ENCODE data around the gene PIK3R2. TPM values are rescaled to one million over a fixed set of nuclear protein-coding genes. Genes with fewer than 3 reads are reported as not detected.
"Not testable (repeated sequence)": the region's sequence is repeated elsewhere in the genome, so short reads cannot be mapped to it uniquely, and the experiment has no call there.

PIK3R2 gene
- total RNA-seq: 10 to 100 TPM in 1 of 2 experiments, 1 to 10 TPM in 1; 8.0 to 11.2 TPM

DNA sequence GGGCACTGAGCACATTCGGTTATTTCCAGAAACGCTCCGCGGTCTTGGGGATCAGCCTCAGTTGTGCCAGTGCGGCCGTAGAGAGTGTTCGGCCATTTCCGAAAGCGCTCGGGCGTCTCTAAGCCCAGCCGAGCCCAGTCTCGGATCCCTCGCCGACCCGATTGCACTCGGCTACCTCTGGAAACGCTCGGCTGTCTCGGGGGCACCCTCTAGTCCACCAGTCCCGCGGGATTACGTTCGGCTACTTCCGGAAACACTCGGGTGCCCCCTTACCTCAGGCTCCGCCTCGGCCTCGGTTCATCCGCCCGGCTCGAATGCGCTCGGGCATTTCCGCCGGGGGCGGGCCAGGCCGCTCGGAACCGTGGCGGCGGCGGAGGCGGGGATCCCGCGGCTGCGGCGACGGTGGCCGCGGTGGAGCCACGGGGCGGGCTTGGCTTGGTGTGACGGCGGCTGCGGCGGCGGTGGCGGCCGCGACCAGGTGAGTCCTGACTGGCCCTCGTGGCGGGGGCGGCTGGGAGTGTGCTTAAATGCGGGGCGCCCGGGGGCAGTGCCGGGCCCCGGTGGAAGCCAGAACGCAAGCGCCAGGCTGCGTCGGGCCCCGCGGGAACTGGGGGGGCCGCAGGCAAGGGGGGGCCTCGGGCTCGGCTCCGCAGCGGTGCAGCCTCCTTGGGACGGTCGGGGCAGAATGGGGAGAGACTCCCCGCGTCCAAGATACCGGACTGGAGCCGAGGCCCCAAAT lies at the start of gene PIK3R2:
TSS of gene PIK3R2 (plus strand) at position 347 of the 739 bp plus-strand sequence. CDS start 2,717 bp downstream, outside the sequence.
- CTCF ChIA-PET: interaction anchor here (0.8 to 3.1 kb wide), 15 partner anchors 8 to 294 kb away, joined by 3 to 47 read pairs (median 5); partner anchors contain the start of genes RAB3A and RPL18A
- no peaks in the 10 kb centered on the region for H3K27me3 Mint-ChIP-seq
- peak within 1 kb of the TSS; percentile 84 for H3K4me3 Mint-ChIP-seq
- H3K4me1 Mint-ChIP-seq: peaks cover 35% of the 10 kb centered on the region
- DNase-seq (peak; percentile 100), ATAC-seq (peak; percentile 93)
- peak within 1 kb of the TSS; percentile 93 for H3K27ac Mint-ChIP-seq
- no peaks in the 10 kb centered on the region for H3K9me3 Mint-ChIP-seq (ENCODE audit: low read depth)
- peaks cover 13% of the 10 kb centered on the region for H3K36me3 Mint-ChIP-seq

GRCh38 chr19:18104793-18105131 lies 48.2 kb upstream of the PIK3R2 start:
- H3K27me3 Mint-ChIP-seq: no peaks in the 10 kb centered on the region
- peak overlapping the region; percentile 69 for H3K4me3 Mint-ChIP-seq
- ATAC-seq: no peak
- no peak for DNase-seq
- CTCF ChIA-PET: interaction anchor here (1.6 to 2.1 kb wide), 3 partner anchors 9 to 56 kb away, joined by 3 to 11 read pairs (median 5); no protein-coding TSS in a partner anchor
- H3K27ac Mint-ChIP-seq: no peak overlapping the region
- H3K36me3 Mint-ChIP-seq: no peaks in the 10 kb centered on the region
- H3K9me3 Mint-ChIP-seq (ENCODE audit: low read depth): no peaks in the 10 kb centered on the region
- H3K4me1 Mint-ChIP-seq: peaks cover 21% of the 10 kb centered on the region

DNA sequence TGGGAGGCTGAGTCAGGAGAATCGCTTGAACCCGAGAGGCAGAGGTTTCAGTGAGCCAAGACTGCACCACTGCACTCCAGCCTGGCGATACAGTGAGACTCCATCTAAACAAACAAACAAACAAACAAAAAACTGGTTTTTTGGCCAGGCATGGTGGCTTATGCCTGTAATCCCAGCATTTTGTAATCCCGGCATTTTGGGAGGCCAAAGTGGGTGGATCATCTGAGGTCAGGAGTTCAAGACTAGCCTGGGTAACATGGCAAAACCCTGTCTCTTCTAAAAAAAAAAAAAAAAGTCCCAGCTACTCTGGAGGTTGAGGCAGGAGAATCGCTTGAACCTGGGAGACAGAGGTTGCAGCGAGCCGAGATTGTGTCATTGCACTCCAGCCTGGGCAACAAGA lies 47.7 kb upstream of the PIK3R2 start:
- DNase-seq; H3K9me3 Mint-ChIP-seq (ENCODE audit: low read depth); H3K4me3 Mint-ChIP-seq; H3K36me3 Mint-ChIP-seq; H3K27me3 Mint-ChIP-seq; H3K27ac Mint-ChIP-seq; ATAC-seq: not testable (repeated sequence)
- CTCF ChIA-PET: interaction anchor here (1.4 to 2.1 kb wide), 4 partner anchors 8 to 62 kb away, joined by 3 to 11 read pairs (median 4); no protein-coding TSS in a partner anchor
- peaks cover 20% of the 10 kb centered on the region for H3K4me1 Mint-ChIP-seq

DNA sequence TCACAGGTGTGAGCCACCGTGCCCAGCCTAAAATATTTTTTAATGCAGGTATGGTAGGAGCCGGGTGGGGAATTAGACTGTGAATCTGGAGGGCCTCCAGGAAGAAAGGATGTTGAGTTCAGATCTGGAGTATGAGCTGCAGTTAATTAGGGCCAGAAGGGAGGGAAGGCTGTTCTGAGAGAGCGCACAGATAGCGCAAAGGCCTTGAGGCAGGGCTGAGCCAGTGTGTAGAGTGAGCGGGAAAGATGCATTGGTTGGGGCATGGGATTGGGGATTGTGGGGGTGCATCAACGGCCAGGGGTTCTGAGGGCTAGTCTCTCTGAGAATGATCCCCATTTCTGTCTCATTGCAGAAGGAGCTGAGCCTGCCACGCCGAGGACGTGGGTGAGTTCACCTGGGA lies 45.7 kb upstream of the PIK3R2 start:
- Mint-ChIP-seq H3K4me1 (peaks cover 28% of the 10 kb centered on the region), H3K36me3 (peaks cover 2% of the 10 kb centered on the region), H3K9me3 (ENCODE audit: low read depth) (no peaks in the 10 kb centered on the region), H3K27me3 (no peaks in the 10 kb centered on the region), H3K27ac (no peak overlapping the region), H3K4me3 (no peak overlapping the region)
- CTCF ChIA-PET: no interaction called here
- DNase-seq (no peak), ATAC-seq (no peak)

DNA sequence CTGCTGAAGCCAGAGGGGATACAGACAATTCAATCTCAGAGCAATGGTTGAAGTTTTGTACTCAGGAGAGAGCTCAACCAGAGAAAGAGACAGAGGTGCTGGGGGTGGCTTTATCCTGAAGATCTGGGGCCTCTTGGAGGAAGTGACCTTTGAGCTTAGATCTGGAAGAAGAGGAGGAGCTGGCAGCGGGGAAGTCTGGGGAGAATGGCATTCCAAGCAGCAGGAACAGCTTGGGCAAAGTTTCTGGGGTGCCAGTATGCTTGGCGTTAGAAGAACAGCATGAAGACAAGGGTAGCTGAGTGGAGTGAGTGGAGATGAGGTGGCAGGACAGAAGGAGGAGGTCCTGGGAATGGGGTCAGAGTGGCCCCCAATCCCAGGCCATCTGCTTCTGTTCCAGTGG lies 44.1 kb upstream of the PIK3R2 start:
- CTCF ChIA-PET: interaction anchor here (1.0 to 5.9 kb wide), 8 partner anchors 9 to 102 kb away, joined by 3 to 84 read pairs (median 10); partner anchors contain the start of genes IL12RB1, MAST3, MPV17L2 and PIK3R2
- H3K4me3 Mint-ChIP-seq: peak overlapping the region; percentile 55
- no peaks in the 10 kb centered on the region for H3K9me3 Mint-ChIP-seq (ENCODE audit: low read depth)
- H3K27ac Mint-ChIP-seq: peak overlapping the region; percentile 7
- no peak for DNase-seq
- no peak for ATAC-seq
- peaks cover 2% of the 10 kb centered on the region for H3K36me3 Mint-ChIP-seq
- no peaks in the 10 kb centered on the region for H3K27me3 Mint-ChIP-seq
- H3K4me1 Mint-ChIP-seq: peaks cover 30% of the 10 kb centered on the region

DNA sequence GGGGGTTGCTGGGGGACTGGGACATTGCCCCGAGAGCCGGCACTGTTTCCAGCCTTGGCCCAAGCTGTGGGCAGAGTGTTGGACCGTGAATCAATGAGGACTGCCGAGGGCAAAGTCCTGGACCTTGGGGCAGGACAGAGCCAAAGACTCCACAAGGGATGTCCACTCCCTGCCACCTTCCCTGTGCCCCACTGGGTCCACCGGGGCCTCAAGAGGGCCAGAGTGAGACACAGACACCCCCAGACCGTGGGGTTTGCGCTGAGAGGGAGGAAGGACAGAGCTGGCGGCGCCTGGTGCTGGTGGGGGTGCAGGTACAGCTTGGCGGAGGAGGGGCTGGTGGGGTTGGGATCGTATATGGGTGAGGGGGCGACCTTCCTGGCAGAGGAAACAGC lies 43.6 kb upstream of the PIK3R2 start:
- H3K4me1 Mint-ChIP-seq: peaks cover 28% of the 10 kb centered on the region
- peaks cover 2% of the 10 kb centered on the region for H3K36me3 Mint-ChIP-seq
- CTCF ChIA-PET: interaction anchor here (1.0 to 5.9 kb wide), 9 partner anchors 9 to 102 kb away, joined by 4 to 84 read pairs (median 12); partner anchors contain the start of genes IL12RB1, MAST3, MPV17L2 and PIK3R2
- DNase-seq (no peak), ATAC-seq (no peak)
- H3K9me3 Mint-ChIP-seq (ENCODE audit: low read depth): no peaks in the 10 kb centered on the region
- H3K4me3 Mint-ChIP-seq: peak overlapping the region; percentile 55
- H3K27me3 Mint-ChIP-seq: no peaks in the 10 kb centered on the region
- H3K27ac Mint-ChIP-seq: no peak overlapping the region

- CTCF ChIA-PET: interaction anchor here (1.0 to 5.9 kb wide), 16 partner anchors 8 to 301 kb away, joined by 3 to 84 read pairs (median 6); partner anchors contain the start of genes IL12RB1, MAST3, MPV17L2 and PIK3R2
- H3K4me3 Mint-ChIP-seq: peak overlapping the region; percentile 71
- DNase-seq (peak; percentile 66), ATAC-seq (peak; percentile 81)
- H3K27me3 Mint-ChIP-seq: no peaks in the 10 kb centered on the region
- H3K9me3 Mint-ChIP-seq (ENCODE audit: low read depth): no peaks in the 10 kb centered on the region
- peaks cover 22% of the 10 kb centered on the region for H3K4me1 Mint-ChIP-seq
- no peak overlapping the region for H3K27ac Mint-ChIP-seq
- H3K36me3 Mint-ChIP-seq: peaks cover 2% of the 10 kb centered on the region
Measured at GRCh38 chr19:18109733-18110608, 43.0 kb upstream of the PIK3R2 start.

- Mint-ChIP-seq H3K27ac (no peak overlapping the region), H3K4me1 (peaks cover 22% of the 10 kb centered on the region), H3K4me3 (peak overlapping the region; percentile 71), H3K36me3 (peaks cover 2% of the 10 kb centered on the region), H3K27me3 (no peaks in the 10 kb centered on the region), H3K9me3 (ENCODE audit: low read depth) (no peaks in the 10 kb centered on the region)
- ATAC-seq: no peak
- no peak for DNase-seq
- CTCF ChIA-PET: interaction anchor here (0.6 to 5.9 kb wide), 20 partner anchors 9 to 300 kb away, joined by 3 to 84 read pairs (median 6); partner anchors contain the start of genes ARRDC2, IL12RB1, MAST3 and PIK3R2
Measured at GRCh38 chr19:18110609-18111232, 42.2 kb upstream of the PIK3R2 start.

GRCh38 chr19:18112989-18113478 lies 39.9 kb upstream of the PIK3R2 start:
- DNase-seq (peak; percentile 86), ATAC-seq (peak; percentile 50)
- Mint-ChIP-seq H3K9me3 (ENCODE audit: low read depth) (no peaks in the 10 kb centered on the region), H3K4me1 (peaks cover 27% of the 10 kb centered on the region), H3K4me3 (no peak overlapping the region), H3K27me3 (no peaks in the 10 kb centered on the region), H3K36me3 (peaks cover 2% of the 10 kb centered on the region), H3K27ac (no peak overlapping the region)
- CTCF ChIA-PET: interaction anchor here (0.6 to 5.9 kb wide), 28 partner anchors 8 to 299 kb away, joined by 3 to 84 read pairs (median 6); partner anchors contain the start of genes IL12RB1, MAST3, PIK3R2 and RAB3A

- ATAC-seq: no peak
- no peak overlapping the region for H3K4me3 Mint-ChIP-seq
- DNase-seq: no peak
- CTCF ChIA-PET: interaction anchor here (0.8 to 5.9 kb wide), 18 partner anchors 8 to 137 kb away, joined by 3 to 84 read pairs (median 8); partner anchors contain the start of genes IL12RB1, MAST3, PIK3R2 and RAB3A
- no peak overlapping the region for H3K27ac Mint-ChIP-seq
- no peaks in the 10 kb centered on the region for H3K27me3 Mint-ChIP-seq
- H3K36me3 Mint-ChIP-seq: peaks cover 2% of the 10 kb centered on the region
- no peaks in the 10 kb centered on the region for H3K9me3 Mint-ChIP-seq (ENCODE audit: low read depth)
- H3K4me1 Mint-ChIP-seq: peaks cover 32% of the 10 kb centered on the region
Measured at GRCh38 chr19:18113827-18114226, 39.1 kb upstream of the PIK3R2 start.

DNA sequence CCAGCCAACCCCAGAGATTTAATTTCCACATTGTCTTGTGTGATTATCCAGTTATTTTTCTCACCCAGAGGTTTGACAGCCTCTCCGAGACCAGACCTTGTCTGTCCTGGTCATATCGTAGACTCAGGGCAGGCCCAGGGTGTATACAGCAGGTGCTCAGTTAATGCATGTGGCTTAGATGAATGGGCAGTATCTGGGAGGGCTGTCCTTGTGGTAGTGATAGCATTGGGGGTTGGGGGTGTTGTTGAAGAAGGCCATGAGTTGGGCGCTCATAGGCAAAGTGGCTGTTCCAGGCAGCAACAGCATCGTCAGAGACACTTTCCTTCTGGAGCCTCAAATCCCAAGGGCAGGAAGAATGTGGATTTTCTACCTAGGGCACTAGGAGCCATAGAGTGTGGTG lies 38.5 kb upstream of the PIK3R2 start:
- H3K4me1 Mint-ChIP-seq: peaks cover 33% of the 10 kb centered on the region
- CTCF ChIA-PET: interaction anchor here (1.4 to 5.9 kb wide), 5 partner anchors 10 to 52 kb away, joined by 5 to 84 read pairs (median 20); partner anchors contain the start of gene PIK3R2
- H3K27ac Mint-ChIP-seq: no peak overlapping the region
- no peaks in the 10 kb centered on the region for H3K9me3 Mint-ChIP-seq (ENCODE audit: low read depth)
- peaks cover 2% of the 10 kb centered on the region for H3K36me3 Mint-ChIP-seq
- no peak for DNase-seq
- no peak for ATAC-seq
- H3K27me3 Mint-ChIP-seq: no peaks in the 10 kb centered on the region
- no peak overlapping the region for H3K4me3 Mint-ChIP-seq

- CTCF ChIA-PET: interaction anchor here (1.0 to 3.9 kb wide), 9 partner anchors 9 to 185 kb away, joined by 3 to 31 read pairs (median 6); partner anchors contain the start of genes CCDC124 and PIK3R2
- Mint-ChIP-seq H3K9me3 (ENCODE audit: low read depth) (no peaks in the 10 kb centered on the region), H3K27me3 (no peaks in the 10 kb centered on the region), H3K4me3 (peak overlapping the region; percentile 80), H3K27ac (peak overlapping the region; percentile 71), H3K36me3 (no peaks in the 10 kb centered on the region), H3K4me1 (peaks cover 42% of the 10 kb centered on the region)
- no peak for DNase-seq
- ATAC-seq: no peak
Measured at GRCh38 chr19:18117364-18117691, 35.6 kb upstream of the PIK3R2 start.

All from activated CD8-positive, alpha-beta memory T cell treated with anti-CD3 and anti-CD28 coated beads, Interleukin-2, amount 10 ng/mL, durations not matched to agents 7 days and 5 days (primary cell).